ENCODE results near the gene PHF20.
"Not testable (repeated sequence)": the region's sequence is repeated elsewhere in the genome, so short reads cannot be mapped to it uniquely, and the experiment has no call there.

Gene PHF20

GRCh38 chr20:35881676-35882075 lies 109.9 kb downstream of the PHF20 start:
- Histone ChIP-seq H3K4me3 (replicated peaks; ENCODE audit: low read depth, low read length) (no peak overlapping the region), H3K27me3 (replicated peaks; ENCODE audit: control insufficient read depth, insufficient read depth, low read length) (no peaks in the 10 kb centered on the region), H3K36me3 (ENCODE audit: control insufficient read depth, insufficient read depth, low read length) (peaks cover 5% of the 10 kb centered on the region)
- TF ChIP-seq, protein P1, sequence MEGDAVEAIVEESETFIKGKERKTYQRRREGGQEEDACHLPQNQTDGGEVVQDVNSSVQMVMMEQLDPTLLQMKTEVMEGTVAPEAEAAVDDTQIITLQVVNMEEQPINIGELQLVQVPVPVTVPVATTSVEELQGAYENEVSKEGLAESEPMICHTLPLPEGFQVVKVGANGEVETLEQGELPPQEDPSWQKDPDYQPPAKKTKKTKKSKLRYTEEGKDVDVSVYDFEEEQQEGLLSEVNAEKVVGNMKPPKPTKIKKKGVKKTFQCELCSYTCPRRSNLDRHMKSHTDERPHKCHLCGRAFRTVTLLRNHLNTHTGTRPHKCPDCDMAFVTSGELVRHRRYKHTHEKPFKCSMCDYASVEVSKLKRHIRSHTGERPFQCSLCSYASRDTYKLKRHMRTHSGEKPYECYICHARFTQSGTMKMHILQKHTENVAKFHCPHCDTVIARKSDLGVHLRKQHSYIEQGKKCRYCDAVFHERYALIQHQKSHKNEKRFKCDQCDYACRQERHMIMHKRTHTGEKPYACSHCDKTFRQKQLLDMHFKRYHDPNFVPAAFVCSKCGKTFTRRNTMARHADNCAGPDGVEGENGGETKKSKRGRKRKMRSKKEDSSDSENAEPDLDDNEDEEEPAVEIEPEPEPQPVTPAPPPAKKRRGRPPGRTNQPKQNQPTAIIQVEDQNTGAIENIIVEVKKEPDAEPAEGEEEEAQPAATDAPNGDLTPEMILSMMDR (IDR thresholded peaks at IDR 0.05; ENCODE audit: insufficient read depth, low read length, poor library complexity, severe bottlenecking), result no peak
- no peak for DNase-seq (ENCODE audit: extremely low read depth, insufficient read length)

DNA sequence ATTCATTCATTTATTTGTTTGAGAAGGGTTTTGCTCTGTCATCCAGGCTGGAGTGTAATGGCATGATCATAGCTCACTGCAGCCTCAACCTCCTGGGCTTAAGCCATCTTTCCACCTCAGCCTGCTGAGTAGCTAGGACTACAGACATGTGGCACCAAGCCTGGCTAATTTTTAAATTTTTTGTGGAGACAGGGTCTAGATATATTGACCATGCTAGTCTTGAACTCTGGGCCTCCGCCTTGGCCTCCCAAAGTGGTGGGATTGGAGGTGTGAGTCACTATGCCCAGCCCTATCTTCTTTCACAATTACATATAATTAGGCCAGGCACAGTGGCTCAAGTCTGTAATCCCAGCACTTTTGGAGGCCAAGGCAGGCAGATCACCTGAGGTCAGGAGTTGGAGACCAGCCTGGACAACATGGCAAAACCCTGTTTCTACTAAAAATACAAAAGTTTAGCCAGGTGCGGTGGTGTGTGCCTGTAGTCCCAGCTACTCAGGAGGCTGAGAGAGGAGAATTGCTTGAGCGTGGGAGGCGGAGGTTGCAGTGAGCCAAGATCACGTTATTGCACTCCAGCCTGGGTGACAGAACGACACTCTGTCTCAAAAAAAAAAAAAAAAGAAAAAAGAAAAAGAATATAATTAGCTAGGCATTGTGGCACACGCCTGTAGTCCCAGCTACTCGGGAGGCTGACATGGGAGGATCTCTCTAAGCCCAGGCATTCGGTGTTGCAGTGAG lies 110.8 kb downstream of the PHF20 start:
- not testable (repeated sequence) for DNase-seq (ENCODE audit: extremely low read depth, insufficient read length); H3K36me3 ChIP-seq (ENCODE audit: control insufficient read depth, insufficient read depth, low read length); H3K27me3 ChIP-seq (replicated peaks; ENCODE audit: control insufficient read depth, insufficient read depth, low read length); H3K4me3 ChIP-seq (replicated peaks; ENCODE audit: low read depth, low read length)

- no peak overlapping the region for H3K4me3 ChIP-seq (replicated peaks; ENCODE audit: low read depth, low read length)
- DNase-seq (ENCODE audit: extremely low read depth, insufficient read length), result no peak
- TF ChIP-seq, protein P1 (IDR thresholded peaks at IDR 0.05; ENCODE audit: insufficient read depth, low read length, poor library complexity, severe bottlenecking), result no peak
- H3K27me3 ChIP-seq (replicated peaks; ENCODE audit: control insufficient read depth, insufficient read depth, low read length), result no peaks in the 10 kb centered on the region
- H3K36me3 ChIP-seq (ENCODE audit: control insufficient read depth, insufficient read depth, low read length), result peaks cover 7% of the 10 kb centered on the region
Observed at GRCh38 chr20:35883336-35883777, 111.5 kb downstream of the PHF20 start.

- TF ChIP-seq, protein P1 (IDR thresholded peaks at IDR 0.05; ENCODE audit: insufficient read depth, low read length, poor library complexity, severe bottlenecking), result peak; percentile 72
- Histone ChIP-seq H3K36me3 (ENCODE audit: control insufficient read depth, insufficient read depth, low read length) (peaks cover 7% of the 10 kb centered on the region), H3K27me3 (replicated peaks; ENCODE audit: control insufficient read depth, insufficient read depth, low read length) (no peaks in the 10 kb centered on the region), H3K4me3 (replicated peaks; ENCODE audit: low read depth, low read length) (no peak overlapping the region)
- no peak for DNase-seq (ENCODE audit: extremely low read depth, insufficient read length)
Observed at GRCh38 chr20:35883778-35884540, 112.1 kb downstream of the PHF20 start.

DNA sequence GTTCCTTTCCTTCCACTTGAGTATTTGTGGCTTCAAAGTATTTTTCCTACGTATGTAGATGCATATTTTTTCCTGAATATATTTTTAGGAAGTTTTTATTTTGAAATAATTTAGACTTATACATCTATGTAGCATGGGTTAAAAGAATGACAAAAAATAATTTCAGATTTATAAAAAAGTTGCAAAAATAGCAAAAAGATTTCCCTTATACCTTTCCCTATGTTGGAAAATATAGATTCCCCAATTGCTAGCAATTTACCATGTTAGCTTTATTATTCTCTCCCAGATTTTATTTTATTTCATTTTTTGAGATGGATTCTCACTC lies 112.7 kb downstream of the PHF20 start:
- no peaks in the 10 kb centered on the region for H3K27me3 ChIP-seq (replicated peaks; ENCODE audit: control insufficient read depth, insufficient read depth, low read length)
- no peak for DNase-seq (ENCODE audit: extremely low read depth, insufficient read length)
- H3K4me3 ChIP-seq (replicated peaks; ENCODE audit: low read depth, low read length), result no peak overlapping the region
- TF ChIP-seq, protein P1 (IDR thresholded peaks at IDR 0.05; ENCODE audit: insufficient read depth, low read length, poor library complexity, severe bottlenecking), result no peak
- peaks cover 7% of the 10 kb centered on the region for H3K36me3 ChIP-seq (ENCODE audit: control insufficient read depth, insufficient read depth, low read length)

DNA sequence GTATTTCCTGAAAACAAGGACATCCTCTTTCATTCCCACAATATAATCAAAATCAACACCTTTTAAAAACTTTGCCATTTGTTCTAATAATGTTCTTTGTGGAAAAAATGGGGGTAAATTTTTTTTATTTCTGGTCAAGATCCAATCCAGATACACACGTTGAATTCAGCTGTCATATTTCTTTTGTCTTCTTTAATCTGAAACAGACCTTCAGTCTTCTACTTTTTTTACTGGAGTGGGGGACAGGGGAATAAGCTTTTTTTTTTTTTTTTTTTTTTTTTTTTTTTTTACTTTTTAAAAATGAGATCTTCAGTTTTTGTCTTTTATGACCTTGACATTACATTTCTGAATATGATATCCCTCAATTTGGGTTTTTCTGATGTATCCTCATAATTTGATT lies 113.4 kb downstream of the PHF20 start:
- DNase-seq (ENCODE audit: extremely low read depth, insufficient read length), result no peak
- Histone ChIP-seq H3K27me3 (replicated peaks; ENCODE audit: control insufficient read depth, insufficient read depth, low read length) (no peaks in the 10 kb centered on the region), H3K4me3 (replicated peaks; ENCODE audit: low read depth, low read length) (no peak overlapping the region), H3K36me3 (ENCODE audit: control insufficient read depth, insufficient read depth, low read length) (peaks cover 7% of the 10 kb centered on the region)
- TF ChIP-seq, protein P1 (IDR thresholded peaks at IDR 0.05; ENCODE audit: insufficient read depth, low read length, poor library complexity, severe bottlenecking), result no peak
